ENCODE data around the gene FKBP1A.

FKBP1A gene

GRCh38 chr20:1389703-1390580 lies 2.9 kb downstream of the FKBP1A start:
- Histone ChIP-seq H3K79me2 (ENCODE audit: insufficient read depth, low read depth) (peaks cover 70% of the 10 kb centered on the region), H3K9ac (no peak overlapping the region), H3K36me3 (ENCODE audit: insufficient read depth) (no peaks in the 10 kb centered on the region)

GRCh38 chr20:1388741-1389483 lies 3.9 kb downstream of the FKBP1A start:
- no peak overlapping the region for H3K9ac ChIP-seq
- no peak for TF ChIP-seq CTCF (conservative IDR thresholded peaks at IDR 0.05; ENCODE audit: low read depth, low read length)
- H3K36me3 ChIP-seq (ENCODE audit: insufficient read depth) = no peaks in the 10 kb centered on the region
- H4K20me1 ChIP-seq (ENCODE audit: insufficient read depth) = peaks cover 12% of the 10 kb centered on the region
- no peak overlapping the region for H3K4me2 ChIP-seq
- H3K27ac ChIP-seq = no peak overlapping the region
- H3K4me3 ChIP-seq (IDR thresholded peaks at IDR 0.05; ENCODE audit: insufficient read depth, low read depth, low read length) = no peak overlapping the region
- H3K4me1 ChIP-seq (ENCODE audit: low read depth, poor library complexity, severe bottlenecking) = peaks cover 15% of the 10 kb centered on the region
- peaks cover 70% of the 10 kb centered on the region for H3K79me2 ChIP-seq (ENCODE audit: insufficient read depth, low read depth)
- no peak overlapping the region for H2AFZ ChIP-seq (ENCODE audit: low read depth)
- H3K27me3 ChIP-seq (ENCODE audit: insufficient read depth, low read depth) = 0 out of 2 replicates have a peak, but pooled peaks cover 2% of the 10 kb centered on the region

More at GRCh38 chr20:1389703-1390580, 2.9 kb downstream of the FKBP1A start:
- Histone ChIP-seq H3K4me1 (ENCODE audit: low read depth, poor library complexity, severe bottlenecking) (peaks cover 15% of the 10 kb centered on the region), H3K27ac (no peak overlapping the region), H3K27me3 (ENCODE audit: insufficient read depth, low read depth) (peaks cover 8% of the 10 kb centered on the region; the same call in 1 of the 2 replicates), H3K4me2 (no peak overlapping the region), H3K4me3 (IDR thresholded peaks at IDR 0.05; ENCODE audit: insufficient read depth, low read depth, low read length) (no peak overlapping the region), H2AFZ (ENCODE audit: low read depth) (no peak overlapping the region), H4K20me1 (ENCODE audit: insufficient read depth) (peaks cover 12% of the 10 kb centered on the region)
- no peak for TF ChIP-seq CTCF (conservative IDR thresholded peaks at IDR 0.05; ENCODE audit: low read depth, low read length)

- Histone ChIP-seq H3K9ac (no peak overlapping the region), H3K4me1 (ENCODE audit: low read depth, poor library complexity, severe bottlenecking) (peaks cover 15% of the 10 kb centered on the region), H3K79me2 (ENCODE audit: insufficient read depth, low read depth) (peaks cover 73% of the 10 kb centered on the region), H3K27me3 (ENCODE audit: insufficient read depth, low read depth) (no peaks in the 10 kb centered on the region), H2AFZ (ENCODE audit: low read depth) (no peak overlapping the region), H4K20me1 (ENCODE audit: insufficient read depth) (peaks cover 12% of the 10 kb centered on the region), H3K27ac (no peak overlapping the region), H3K4me3 (IDR thresholded peaks at IDR 0.05; ENCODE audit: insufficient read depth, low read depth, low read length) (no peak overlapping the region), H3K36me3 (ENCODE audit: insufficient read depth) (no peaks in the 10 kb centered on the region), H3K4me2 (no peak overlapping the region)
- no peak for TF ChIP-seq CTCF (conservative IDR thresholded peaks at IDR 0.05; ENCODE audit: low read depth, low read length)
Observed at GRCh38 chr20:1388253-1388652, 4.6 kb downstream of the FKBP1A start.

- Histone ChIP-seq H3K4me1 (ENCODE audit: low read depth, poor library complexity, severe bottlenecking) (peaks cover 7% of the 10 kb centered on the region), H3K27me3 (ENCODE audit: insufficient read depth, low read depth) (no peaks in the 10 kb centered on the region), H3K36me3 (ENCODE audit: insufficient read depth) (no peaks in the 10 kb centered on the region), H4K20me1 (ENCODE audit: insufficient read depth) (peaks cover 21% of the 10 kb centered on the region), H2AFZ (ENCODE audit: low read depth) (no peak overlapping the region), H3K4me2 (no peak overlapping the region), H3K9ac (no peak overlapping the region), H3K4me3 (IDR thresholded peaks at IDR 0.05; ENCODE audit: insufficient read depth, low read depth, low read length) (no peak overlapping the region), H3K27ac (no peak overlapping the region), H3K79me2 (ENCODE audit: insufficient read depth, low read depth) (peaks cover 78% of the 10 kb centered on the region)
- no peak for TF ChIP-seq CTCF (conservative IDR thresholded peaks at IDR 0.05; ENCODE audit: low read depth, low read length)
Observed at GRCh38 chr20:1386323-1386722, 6.5 kb downstream of the FKBP1A start.
